Stimulated activated naive CD4-positive, alpha-beta T cell (primary cell): ENCODE results near the gene STAM2.
"Not testable (repeated sequence)": the region's sequence is repeated elsewhere in the genome, so short reads cannot be mapped to it uniquely, and the experiment has no call there.

Experiments used
- DNase-seq, 6 experiments: peaks; one replicate each; lab custom pipeline; 2025; lab: John Stamatoyannopoulos, UW

Gene STAM2

DNA sequence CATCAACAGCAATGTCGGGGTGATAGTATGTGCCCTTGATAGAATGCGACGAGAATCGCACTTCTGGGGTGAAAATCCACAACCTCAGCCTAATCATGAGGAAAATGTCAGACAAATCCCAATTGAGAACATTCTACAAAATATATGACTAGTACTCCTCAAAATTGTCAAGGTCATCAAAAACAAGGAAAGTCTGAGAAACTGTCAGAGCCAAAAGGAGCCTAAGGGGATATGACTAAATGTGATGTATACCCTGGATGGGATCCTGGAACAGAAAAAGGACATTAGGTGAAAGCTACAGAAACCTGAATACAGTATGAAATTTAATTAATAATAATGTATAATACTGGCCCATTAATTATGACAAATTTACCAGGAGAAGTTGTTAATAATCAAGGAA, 69.1 kb downstream of the STAM2 start:
- DNase-seq, result no peak

- DNase-seq, result no peak
Observed at GRCh38 chr2:152103271-152103670, 72.3 kb downstream of the STAM2 start.

DNA sequence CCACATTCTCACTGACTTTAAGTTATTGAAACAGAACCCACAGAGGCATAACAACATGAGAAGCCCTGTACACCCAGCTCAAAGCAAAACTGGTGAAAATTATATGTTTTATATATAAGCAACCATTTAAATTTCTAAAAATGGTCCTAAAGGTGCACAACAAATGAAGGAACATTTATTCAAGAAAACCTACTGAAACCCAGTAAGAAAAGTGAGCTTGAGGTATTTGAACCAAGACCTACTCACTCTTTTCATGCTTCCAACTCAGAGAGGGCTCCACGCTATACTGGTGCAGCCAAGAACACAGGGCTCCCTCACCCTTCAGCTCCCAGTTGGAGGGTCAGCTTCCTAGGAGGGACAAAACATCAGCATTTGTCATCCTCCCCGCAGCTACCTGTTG, 74.6 kb downstream of the STAM2 start:
- DNase-seq, result no peak

GRCh38 chr2:152099367-152100050, 76.1 kb downstream of the STAM2 start:
- no peak for DNase-seq

GRCh38 chr2:152098496-152099366, 76.8 kb downstream of the STAM2 start, which contains the start of gene CACNB4:
TSS of gene CACNB4 (minus strand) at chr2:152099044.
- DNase-seq, result peak in 1 of 6 experiments; percentile 4

DNA sequence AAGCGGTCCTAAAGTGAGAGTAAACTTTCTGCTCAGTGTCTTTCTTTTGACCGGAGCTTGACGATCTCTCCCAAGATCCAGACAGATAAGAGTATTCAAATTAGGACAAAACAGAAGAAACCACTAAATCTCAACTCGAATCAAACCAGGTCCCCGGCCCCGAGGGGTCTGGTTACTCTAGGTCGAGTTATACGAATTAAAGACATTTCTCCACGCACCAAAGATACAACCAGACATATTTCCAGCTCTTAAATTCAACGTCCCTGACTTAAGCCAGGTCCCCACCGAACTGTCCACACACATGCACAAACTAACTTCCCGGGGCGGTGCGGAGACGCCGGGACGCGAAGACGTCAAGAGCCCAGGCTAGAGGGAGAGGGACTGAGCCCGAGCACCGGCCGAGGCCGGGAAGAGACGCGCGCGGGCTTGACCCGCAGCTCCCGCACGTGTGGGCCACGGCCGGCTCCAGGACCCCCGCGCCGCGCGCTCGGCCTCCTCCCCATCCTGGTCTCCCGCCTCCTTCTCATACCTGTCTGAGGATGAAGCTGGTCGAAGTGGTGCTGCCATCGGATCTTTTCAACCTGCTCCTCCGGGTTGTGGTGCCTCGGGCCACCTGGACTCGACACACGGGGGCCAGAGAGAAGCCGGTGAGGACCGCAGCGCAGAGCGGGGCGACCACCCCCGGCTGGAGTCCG, 77.6 kb downstream of the STAM2 start:
- DNase-seq, result peak in 1 of 6 experiments; percentile 2

DNA sequence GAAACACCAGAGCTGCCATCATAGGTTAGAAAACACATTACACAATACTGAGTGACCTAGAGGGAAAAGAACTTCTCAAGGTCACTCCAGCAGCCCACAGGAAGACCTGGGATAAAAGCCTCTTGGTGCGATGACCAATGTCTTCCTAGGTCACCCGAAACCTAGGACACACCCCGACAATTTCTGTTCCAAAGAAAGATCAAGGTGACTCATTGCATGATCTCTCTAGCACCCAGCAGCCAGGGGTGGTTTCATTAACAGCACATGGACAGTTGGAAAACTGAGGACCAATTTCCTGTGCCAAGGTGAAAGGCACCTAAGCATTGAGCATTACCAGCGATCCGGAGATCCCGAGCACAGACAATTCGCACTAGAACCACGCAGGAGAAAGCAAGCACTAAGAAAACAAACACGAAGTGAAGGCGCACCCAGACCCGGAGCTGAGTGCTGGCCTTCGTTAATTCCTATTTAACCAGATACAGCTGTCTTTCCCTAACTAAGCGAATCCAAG, 78.2 kb downstream of the STAM2 start:
- no peak for DNase-seq

DNA sequence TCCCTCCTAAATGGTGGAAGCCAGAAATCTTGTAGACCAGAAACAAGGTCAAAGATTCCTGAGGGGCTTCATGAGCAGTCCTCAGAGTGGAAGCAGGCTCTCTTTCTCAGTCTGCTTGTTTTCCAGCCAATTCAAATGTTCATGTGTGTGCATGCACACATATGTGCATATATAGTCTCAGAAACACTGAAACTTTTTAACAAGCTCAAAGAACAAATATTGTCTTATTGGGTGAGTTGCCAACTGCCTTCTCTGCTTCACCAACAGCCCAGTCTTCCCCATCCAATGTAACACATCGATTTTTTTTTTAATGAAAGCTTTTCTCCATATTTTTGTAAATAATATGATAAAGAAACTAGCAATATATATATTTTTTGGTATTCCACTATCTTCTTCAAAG, 80.4 kb downstream of the STAM2 start:
- DNase-seq, result no peak

DNA sequence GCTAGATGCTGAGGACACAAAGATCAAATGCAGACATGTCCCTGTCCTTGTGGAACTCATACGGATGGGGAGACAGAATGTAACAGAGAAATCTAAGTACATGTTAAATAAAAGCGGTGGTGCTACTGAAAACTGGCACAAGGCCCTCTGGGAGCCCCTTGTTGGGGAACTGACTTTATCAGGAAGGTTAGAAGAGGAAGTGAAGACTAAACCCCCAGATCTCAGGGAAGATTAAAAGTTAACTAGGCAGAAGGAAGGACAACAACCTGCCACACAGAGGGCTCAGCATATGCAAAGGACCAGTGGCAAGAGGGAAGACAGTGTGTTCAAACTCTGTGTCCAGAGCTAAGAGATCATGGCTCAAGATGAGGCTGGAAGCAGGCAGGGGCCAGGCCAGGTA, 81.5 kb downstream of the STAM2 start:
- no peak for DNase-seq

DNA sequence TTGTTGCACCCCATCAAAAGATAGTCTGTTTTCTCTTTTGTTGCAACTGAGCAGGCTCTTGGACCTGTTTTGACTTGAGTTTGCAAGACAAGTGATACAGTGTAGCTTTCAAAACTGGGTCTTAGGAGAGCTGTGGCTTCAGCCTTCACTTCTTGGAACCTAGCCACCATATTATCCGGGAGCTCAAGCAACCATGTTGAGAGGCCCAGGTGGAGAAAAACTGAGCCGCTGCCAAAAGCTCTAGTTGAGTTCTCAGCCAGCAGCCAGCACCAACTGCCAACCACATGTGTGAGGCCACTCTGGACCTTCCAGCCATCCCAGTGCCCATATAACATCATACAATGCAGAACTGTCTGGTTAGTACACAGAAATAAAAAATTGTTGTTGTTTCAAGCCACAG, 82.1 kb downstream of the STAM2 start:
- no peak for DNase-seq

GRCh38 chr2:152092095-152092494, 83.5 kb downstream of the STAM2 start:
- DNase-seq, result no peak

DNA sequence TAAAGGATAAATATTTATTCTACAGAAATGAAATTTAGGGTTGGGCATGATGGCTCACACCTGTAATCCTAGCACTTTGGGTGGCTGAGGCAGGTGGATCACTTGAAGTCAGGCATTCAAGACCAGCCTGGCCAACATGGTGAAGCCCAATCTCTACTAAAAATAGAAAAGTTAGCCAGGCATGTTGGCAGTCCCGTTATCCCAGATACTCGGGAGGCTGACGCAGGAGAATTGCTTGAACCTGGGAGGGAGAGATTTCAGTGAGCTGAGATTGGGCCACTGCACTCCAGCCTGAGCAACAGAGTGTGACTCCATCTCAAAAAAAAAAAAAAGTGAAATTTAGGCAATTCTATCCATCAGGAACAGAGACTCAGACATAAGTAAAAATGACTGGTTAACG, 84.8 kb downstream of the STAM2 start:
- DNase-seq, result not testable (repeated sequence)

DNA sequence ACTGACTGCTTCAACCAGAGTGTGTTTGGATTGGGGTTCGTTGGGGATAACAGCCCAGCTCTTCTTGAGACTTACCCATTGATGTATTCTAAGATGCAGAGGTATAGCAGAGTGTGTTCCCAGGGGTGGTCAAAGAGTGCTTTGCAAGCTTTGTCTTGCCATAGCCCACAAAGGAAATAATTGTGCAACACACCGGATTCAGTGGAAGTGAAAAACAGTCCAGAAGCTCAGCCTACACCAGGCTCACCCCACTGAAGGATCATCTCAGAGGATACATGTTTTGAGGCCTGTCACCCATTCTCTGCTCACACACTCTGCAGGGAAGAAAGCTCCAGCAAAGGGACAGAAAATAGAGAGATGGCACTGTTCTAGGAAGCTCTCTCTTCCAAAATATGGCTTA, 86.3 kb downstream of the STAM2 start:
- no peak for DNase-seq

- no peak for DNase-seq
Observed at GRCh38 chr2:152088006-152088405, 87.6 kb downstream of the STAM2 start.

DNA sequence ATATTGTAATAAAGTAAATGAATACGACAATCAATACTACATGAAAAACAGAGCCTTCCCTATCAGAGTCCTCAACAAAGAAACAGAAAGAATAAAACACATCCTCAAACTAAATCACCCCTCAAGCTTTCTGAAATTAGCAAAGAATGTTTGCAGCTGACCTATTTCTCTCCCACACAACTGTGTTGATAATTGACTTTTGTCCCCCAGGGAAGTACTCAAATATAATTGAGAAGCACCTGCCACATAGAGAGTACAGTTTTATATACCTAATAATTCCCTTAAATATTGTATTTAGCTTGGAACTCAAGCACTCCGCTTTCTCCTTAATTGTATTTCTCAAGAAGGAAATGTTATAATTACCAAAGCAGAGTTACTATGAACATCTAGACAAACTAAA, 89.3 kb downstream of the STAM2 start:
- no peak for DNase-seq

GRCh38 chr2:152084076-152084475, 91.5 kb downstream of the STAM2 start:
- no peak for DNase-seq

DNA sequence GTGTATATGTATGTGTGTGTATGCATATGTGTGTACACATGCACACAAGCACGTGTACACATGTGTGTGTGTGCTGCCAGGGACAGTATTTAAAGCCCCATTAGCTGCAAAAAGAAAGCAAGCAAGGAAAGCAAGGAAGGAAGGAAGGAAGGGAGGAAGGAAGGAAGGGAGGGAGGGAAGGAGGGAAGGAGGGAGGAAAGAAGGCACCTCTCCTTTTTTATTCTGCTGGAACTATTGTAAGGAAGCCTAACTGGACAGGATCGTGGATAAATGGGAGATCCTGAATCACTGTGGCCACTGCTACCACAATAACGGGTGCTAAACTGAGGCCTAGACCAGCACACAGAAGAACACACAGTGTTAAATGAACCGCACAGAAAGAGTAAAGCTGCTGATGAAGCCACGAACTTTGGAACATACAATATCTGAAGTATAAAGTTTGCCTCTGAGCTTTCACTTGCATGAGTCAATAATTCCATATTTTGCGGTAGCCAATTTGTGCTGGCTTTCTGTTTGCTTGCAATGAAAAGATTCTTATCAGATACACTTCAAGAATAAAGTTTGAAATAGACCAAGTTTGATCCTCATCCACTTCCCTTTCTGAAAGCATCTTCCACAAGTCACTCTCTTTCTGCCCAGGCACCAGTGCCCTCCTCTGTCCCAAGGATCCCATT, 92.2 kb downstream of the STAM2 start:
- DNase-seq, result no peak

DNA sequence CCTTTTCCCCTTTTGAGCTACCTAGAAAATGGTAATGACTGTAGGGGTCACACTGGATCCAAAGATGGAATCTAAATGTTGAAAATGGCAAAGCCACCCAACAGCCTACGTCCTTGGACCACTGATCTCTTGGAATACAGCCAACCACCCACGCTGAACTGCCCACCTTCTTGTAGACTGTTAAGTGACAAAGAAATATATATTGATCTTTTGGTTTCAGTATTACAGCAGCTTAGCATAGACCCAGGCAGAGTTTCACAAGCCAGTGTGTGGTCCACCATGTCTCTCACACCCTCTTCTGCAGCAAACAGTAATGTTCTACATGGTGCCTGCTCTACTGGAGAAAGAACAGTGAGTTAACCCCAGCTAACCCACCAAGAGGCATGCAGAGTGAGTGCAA, 96.9 kb downstream of the STAM2 start:
- DNase-seq, result no peak

DNA sequence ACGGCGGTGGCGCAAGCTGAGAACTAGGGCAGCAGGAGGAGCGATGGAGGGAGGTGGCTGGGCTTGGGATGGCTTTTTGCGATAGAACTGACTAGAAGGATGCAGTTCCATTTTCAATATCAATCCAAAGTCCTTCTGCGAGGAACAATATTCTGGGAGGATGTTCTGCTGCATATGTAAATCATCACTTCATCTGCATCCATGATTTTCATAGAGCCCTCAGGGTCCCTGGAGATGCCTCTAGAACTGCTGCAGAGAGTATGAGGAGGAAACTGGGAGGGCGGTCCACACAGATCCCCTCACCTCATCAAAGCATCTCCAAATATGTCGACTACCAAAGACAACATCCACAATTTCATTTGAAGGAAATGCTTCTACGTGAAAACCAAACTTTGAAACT, 97.5 kb downstream of the STAM2 start:
- no peak for DNase-seq

DNA sequence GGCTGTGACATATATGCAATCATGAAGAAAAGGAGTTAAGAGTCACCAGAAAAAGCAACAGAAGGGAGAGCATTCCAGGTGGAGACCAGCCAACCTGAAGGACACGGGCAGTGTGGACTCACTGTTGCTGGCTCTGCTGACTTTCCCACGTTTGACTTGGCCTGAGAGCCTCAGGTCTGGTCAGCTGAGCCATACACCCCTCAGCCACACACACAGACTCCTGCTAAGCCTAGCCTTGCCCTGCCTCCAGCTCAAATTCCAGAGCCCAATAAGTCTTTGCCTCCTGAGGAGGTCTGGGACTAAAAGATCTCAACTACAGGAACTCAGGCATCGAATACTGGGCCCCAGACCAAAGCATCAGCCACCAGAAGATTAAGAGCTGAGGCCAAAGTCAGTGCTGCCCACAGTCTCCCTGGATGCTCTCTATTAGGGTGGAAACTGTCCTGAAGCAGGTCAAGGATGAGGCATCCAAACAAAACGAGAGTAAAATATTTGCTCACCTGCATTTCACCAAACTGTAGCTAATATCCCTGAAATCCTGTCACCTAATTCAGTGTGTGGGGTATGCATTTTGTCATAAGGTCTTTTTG, 100.0 kb downstream of the STAM2 start:
- no peak for DNase-seq

DNA sequence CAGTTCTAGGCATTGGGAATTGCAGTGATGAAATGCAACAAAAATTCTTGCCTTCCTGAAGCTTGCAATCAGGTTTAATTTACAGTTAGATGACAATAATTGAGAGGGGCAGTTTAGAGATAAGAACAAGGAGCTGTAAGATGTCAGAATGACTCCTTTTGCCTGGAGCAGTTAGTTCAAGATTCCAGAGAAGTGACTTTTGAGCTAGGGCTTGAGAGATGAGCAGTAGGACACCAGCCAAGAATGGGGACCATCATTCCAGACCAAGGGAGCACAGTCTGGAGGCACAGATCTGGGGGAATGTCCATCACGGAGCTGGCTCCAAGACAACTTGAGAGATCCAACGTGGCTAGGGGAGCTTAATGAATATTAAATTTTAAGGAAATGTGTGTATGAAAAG, 103.6 kb downstream of the STAM2 start:
- no peak for DNase-seq

- DNase-seq, result no peak
Observed at GRCh38 chr2:152071518-152071917, 104.0 kb downstream of the STAM2 start.
